GM19035 (cell line): ENCODE data around the gene NUF2.
"Not testable (repeated sequence)": the region's sequence is repeated elsewhere in the genome, so short reads cannot be mapped to it uniquely, and the experiment has no call there.

Experiments
- ATAC-seq: cut with Tn5 transposase; IDR thresholded peaks from one replicate; pipeline ENCODE4 v1.9.1; 2021; ENCODE audit not compliant: unreplicated experiment

The NUF2 gene

GRCh38 chr1:163321311-163322305 is at the start of gene NUF2:
TSS of gene NUF2 (plus strand) at chr1:163321954. CDS start at chr1:163326052, 4,098 bp downstream.
- peak; percentile 96 for ATAC-seq

- no peak for ATAC-seq
These were observed 47.9 kb upstream of the NUF2 start for GRCh38 chr1:163273766-163274441.

- ATAC-seq = no peak
These were observed 46.5 kb upstream of the NUF2 start for GRCh38 chr1:163275222-163275621.

GRCh38 chr1:163278602-163279001 is 43.2 kb upstream of the NUF2 start:
- ATAC-seq = no peak

- not testable (repeated sequence) for ATAC-seq
These were observed 36.9 kb upstream of the NUF2 start for GRCh38 chr1:163284867-163285266.

- no peak for ATAC-seq
These were observed 31.6 kb upstream of the NUF2 start for GRCh38 chr1:163290025-163290640.

GRCh38 chr1:163291461-163291860 is 30.3 kb upstream of the NUF2 start:
- no peak for ATAC-seq

- not testable (repeated sequence) for ATAC-seq
These were observed 29.6 kb upstream of the NUF2 start for GRCh38 chr1:163292153-163292552.

GRCh38 chr1:163293497-163293896 is 28.3 kb upstream of the NUF2 start:
- not testable (repeated sequence) for ATAC-seq

GRCh38 chr1:163295949-163296348 is 25.8 kb upstream of the NUF2 start:
- no peak for ATAC-seq

GRCh38 chr1:163296504-163297263 is 25.1 kb upstream of the NUF2 start:
- ATAC-seq = no peak

GRCh38 chr1:163298365-163298764 is 23.4 kb upstream of the NUF2 start:
- ATAC-seq = no peak

- no peak for ATAC-seq
These were observed 21.2 kb upstream of the NUF2 start for GRCh38 chr1:163300568-163300967.

- no peak for ATAC-seq
These were observed 18.2 kb upstream of the NUF2 start for GRCh38 chr1:163303561-163303960.

- no peak for ATAC-seq
These were observed 16.3 kb upstream of the NUF2 start for GRCh38 chr1:163305441-163305840.

GRCh38 chr1:163307479-163308171 is 14.1 kb upstream of the NUF2 start:
- no peak for ATAC-seq

- ATAC-seq = no peak
These were observed 12.9 kb upstream of the NUF2 start for GRCh38 chr1:163308811-163309210.

- ATAC-seq = no peak
These were observed 5.9 kb upstream of the NUF2 start for GRCh38 chr1:163315773-163316374.

- ATAC-seq = no peak
These were observed 863 bp upstream of the NUF2 start for GRCh38 chr1:163320891-163321290.

- not testable (repeated sequence) for ATAC-seq
These were observed 1.6 kb downstream of the NUF2 start for GRCh38 chr1:163323339-163323738.
